ENCODE measurements around the gene DEPP1.

DNA sequence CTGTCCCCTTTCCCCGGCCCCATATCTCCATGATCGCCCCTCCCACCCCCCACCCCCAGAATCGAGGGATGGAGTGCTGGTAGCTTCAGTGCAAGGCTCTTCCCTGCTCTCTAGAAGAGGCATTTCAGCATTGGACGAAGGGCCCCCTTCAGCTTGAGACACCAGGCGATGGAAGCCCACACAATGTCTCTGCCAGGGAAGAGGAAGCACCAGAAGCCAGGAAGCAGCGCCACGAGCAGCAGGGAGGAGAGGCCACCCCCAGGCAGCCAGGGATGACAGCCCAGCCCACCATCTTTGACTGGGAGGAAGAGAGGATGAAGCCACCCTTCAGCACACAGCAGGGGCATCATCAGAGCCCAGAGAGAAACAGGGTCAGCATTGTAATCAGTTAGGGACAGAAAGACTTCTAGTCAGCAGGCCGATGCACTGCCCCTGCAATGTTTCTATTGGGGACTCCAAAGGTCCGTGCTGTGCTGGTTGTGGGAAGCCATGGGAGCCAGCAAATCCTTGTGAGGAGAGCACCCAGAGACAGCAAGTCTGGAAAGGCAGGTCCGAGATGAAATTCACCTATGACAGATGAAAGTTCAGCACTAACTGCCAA, 51.8 kb downstream of the DEPP1 start:
- TF ChIP-seq, protein P1, sequence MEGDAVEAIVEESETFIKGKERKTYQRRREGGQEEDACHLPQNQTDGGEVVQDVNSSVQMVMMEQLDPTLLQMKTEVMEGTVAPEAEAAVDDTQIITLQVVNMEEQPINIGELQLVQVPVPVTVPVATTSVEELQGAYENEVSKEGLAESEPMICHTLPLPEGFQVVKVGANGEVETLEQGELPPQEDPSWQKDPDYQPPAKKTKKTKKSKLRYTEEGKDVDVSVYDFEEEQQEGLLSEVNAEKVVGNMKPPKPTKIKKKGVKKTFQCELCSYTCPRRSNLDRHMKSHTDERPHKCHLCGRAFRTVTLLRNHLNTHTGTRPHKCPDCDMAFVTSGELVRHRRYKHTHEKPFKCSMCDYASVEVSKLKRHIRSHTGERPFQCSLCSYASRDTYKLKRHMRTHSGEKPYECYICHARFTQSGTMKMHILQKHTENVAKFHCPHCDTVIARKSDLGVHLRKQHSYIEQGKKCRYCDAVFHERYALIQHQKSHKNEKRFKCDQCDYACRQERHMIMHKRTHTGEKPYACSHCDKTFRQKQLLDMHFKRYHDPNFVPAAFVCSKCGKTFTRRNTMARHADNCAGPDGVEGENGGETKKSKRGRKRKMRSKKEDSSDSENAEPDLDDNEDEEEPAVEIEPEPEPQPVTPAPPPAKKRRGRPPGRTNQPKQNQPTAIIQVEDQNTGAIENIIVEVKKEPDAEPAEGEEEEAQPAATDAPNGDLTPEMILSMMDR (IDR thresholded peaks at IDR 0.05): no peak
- TF ChIP-seq POLR2A (IDR thresholded peaks at IDR 0.05): no peak
